Stimulated activated CD8-positive, alpha-beta memory T cell treated with anti-CD3 and anti-CD28 coated beads, Interleukin-4, amount 100 ng/mL, for 24 hours (primary cell): ENCODE measurements around the gene TMEM236.
"Not testable (repeated sequence)": the region's sequence is repeated elsewhere in the genome, so short reads cannot be mapped to it uniquely, and the experiment has no call there.

Source experiments
- DNase-seq: peaks from one replicate; pipeline ENCODE4 v3.0.0-alpha.2; 2020; ENCODE audit warnings: low read depth

TMEM236 gene

GRCh38 chr10:17751781-17752445, at the start of gene TMEM236:
TSS of gene TMEM236 (plus strand) at chr10:17752201. CDS start at chr10:17752296, 95 bp downstream.
- no peak for DNase-seq

GRCh38 chr10:17703706-17704105, 48.3 kb upstream of the TMEM236 start:
- DNase-seq = no peak

- DNase-seq = no peak
These were observed 43.2 kb upstream of the TMEM236 start for GRCh38 chr10:17708821-17709220.

GRCh38 chr10:17709492-17709891, 42.5 kb upstream of the TMEM236 start:
- no peak for DNase-seq

- DNase-seq = no peak
These were observed 41.8 kb upstream of the TMEM236 start for GRCh38 chr10:17710181-17710580.

GRCh38 chr10:17712053-17712452, 39.9 kb upstream of the TMEM236 start:
- no peak for DNase-seq

- DNase-seq = no peak
These were observed 39.1 kb upstream of the TMEM236 start for GRCh38 chr10:17712717-17713471.

GRCh38 chr10:17713758-17714157, 38.2 kb upstream of the TMEM236 start:
- DNase-seq = no peak

GRCh38 chr10:17716161-17716560, 35.8 kb upstream of the TMEM236 start:
- DNase-seq = no peak

GRCh38 chr10:17722317-17723014, 29.5 kb upstream of the TMEM236 start:
- DNase-seq = not testable (repeated sequence)

GRCh38 chr10:17725703-17726102, 26.3 kb upstream of the TMEM236 start:
- DNase-seq = no peak

GRCh38 chr10:17729630-17730029, 22.4 kb upstream of the TMEM236 start:
- DNase-seq = no peak

GRCh38 chr10:17730667-17731066, 21.3 kb upstream of the TMEM236 start:
- DNase-seq = no peak

GRCh38 chr10:17731331-17732020, 20.5 kb upstream of the TMEM236 start:
- no peak for DNase-seq

GRCh38 chr10:17733620-17734019, 18.4 kb upstream of the TMEM236 start:
- no peak for DNase-seq

- no peak for DNase-seq
These were observed 17.4 kb upstream of the TMEM236 start for GRCh38 chr10:17734432-17735080.

- no peak for DNase-seq
These were observed 16.6 kb upstream of the TMEM236 start for GRCh38 chr10:17735166-17735941.

- DNase-seq = no peak
These were observed 15.8 kb upstream of the TMEM236 start for GRCh38 chr10:17736223-17736622.

GRCh38 chr10:17737027-17737965, 14.7 kb upstream of the TMEM236 start:
- DNase-seq = no peak

- no peak for DNase-seq
These were observed 11.3 kb upstream of the TMEM236 start for GRCh38 chr10:17740668-17741067.
